ENCODE measurements around the gene DUSP10.

The DUSP10 gene

GRCh38 chr1:221675880-221676800 lies 65.7 kb downstream of the DUSP10 start:
- no peak for TF ChIP-seq CTCF (conservative IDR thresholded peaks at IDR 0.05)
- no peak overlapping the region for H3K27ac ChIP-seq

- TF ChIP-seq CTCF (conservative IDR thresholded peaks at IDR 0.05): no peak
- no peak overlapping the region for H3K27ac ChIP-seq
Observed at GRCh38 chr1:221672965-221673364, 68.9 kb downstream of the DUSP10 start.

- no peak for TF ChIP-seq CTCF (conservative IDR thresholded peaks at IDR 0.05)
- no peak overlapping the region for H3K27ac ChIP-seq
Observed at GRCh38 chr1:221672239-221672645, 69.6 kb downstream of the DUSP10 start.

GRCh38 chr1:221670081-221670480 lies 71.8 kb downstream of the DUSP10 start:
- TF ChIP-seq CTCF (conservative IDR thresholded peaks at IDR 0.05): no peak
- no peak overlapping the region for H3K27ac ChIP-seq

- TF ChIP-seq CTCF (conservative IDR thresholded peaks at IDR 0.05): no peak
Observed at GRCh38 chr1:221669441-221669840, 72.4 kb downstream of the DUSP10 start.

GRCh38 chr1:221667504-221667903 lies 74.4 kb downstream of the DUSP10 start:
- no peak for TF ChIP-seq CTCF (conservative IDR thresholded peaks at IDR 0.05)
- H3K27ac ChIP-seq: no peak overlapping the region

More at GRCh38 chr1:221669441-221669840, 72.4 kb downstream of the DUSP10 start:
- no peak overlapping the region for H3K27ac ChIP-seq

GRCh38 chr1:221664253-221664652 lies 77.6 kb downstream of the DUSP10 start:
- TF ChIP-seq CTCF (conservative IDR thresholded peaks at IDR 0.05): no peak
- H3K27ac ChIP-seq: no peak overlapping the region
